Liver (tissue), 3 donors: ENCODE measurements around the gene LIPH.

ENCODE experiments used
- RAD21 ChIP-seq, 2 donors: IDR thresholded peaks; 2 replicates each; pipeline ENCODE4 v1.6.1; 2016; ENCODE audit warnings: antibody characterized with exemption in 2 of 2, mild to moderate bottlenecking in 2 of 2
- SP1 ChIP-seq: IDR thresholded peaks from 2 replicates; pipeline ENCODE4 v1.6.1; 2018; ENCODE audit warnings: antibody characterized with exemption, mild to moderate bottlenecking
- TAF1 ChIP-seq: conservative IDR thresholded peaks from 2 replicates; pipeline ENCODE4 v1.6.1; 2016; ENCODE audit warnings: antibody characterized with exemption, mild to moderate bottlenecking
- YY1 ChIP-seq: IDR thresholded peaks from 2 replicates; pipeline ENCODE4 v1.6.1; 2016; ENCODE audit warnings: antibody characterized with exemption, mild to moderate bottlenecking
- TF ChIP-seq, protein P1 (sequence below): IDR thresholded peaks from 2 replicates; pipeline ENCODE4 v1.6.1; 2016; ENCODE audit warnings: antibody characterized with exemption
- TF ChIP-seq, protein P2 (sequence below): fragments of 150-350 bp; IDR thresholded peaks from 2 replicates; pipeline ENCODE4 v1.5.1; 2017; ENCODE audit warnings: improper control_type of control experiment, low read depth, low read length; ENCODE audit not compliant: missing input control
- donor health status: healthy.
- donor health status: healthy.

DNA sequence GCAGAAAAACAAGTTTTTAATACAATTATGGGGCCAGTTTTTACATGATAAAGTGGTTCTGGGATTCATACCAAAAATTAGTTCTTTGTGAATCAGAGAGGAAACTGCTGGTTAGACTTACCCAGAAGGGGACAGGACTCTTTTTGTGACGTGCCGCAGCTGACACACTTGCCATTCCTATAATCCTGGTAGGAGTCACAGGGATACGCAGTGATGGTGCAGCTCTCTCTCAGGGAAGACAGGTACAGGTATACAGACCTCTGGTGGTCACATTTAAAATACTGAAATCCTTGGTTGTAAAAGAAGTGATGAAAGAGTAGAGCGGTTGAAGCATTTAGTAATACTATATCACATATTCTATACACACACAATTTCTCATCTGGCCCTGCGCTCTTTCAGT is 33.4 kb downstream of the LIPH start:
- TF ChIP-seq, protein P1, sequence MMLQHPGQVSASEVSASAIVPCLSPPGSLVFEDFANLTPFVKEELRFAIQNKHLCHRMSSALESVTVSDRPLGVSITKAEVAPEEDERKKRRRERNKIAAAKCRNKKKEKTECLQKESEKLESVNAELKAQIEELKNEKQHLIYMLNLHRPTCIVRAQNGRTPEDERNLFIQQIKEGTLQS: no peak
- TF ChIP-seq, protein P2, sequence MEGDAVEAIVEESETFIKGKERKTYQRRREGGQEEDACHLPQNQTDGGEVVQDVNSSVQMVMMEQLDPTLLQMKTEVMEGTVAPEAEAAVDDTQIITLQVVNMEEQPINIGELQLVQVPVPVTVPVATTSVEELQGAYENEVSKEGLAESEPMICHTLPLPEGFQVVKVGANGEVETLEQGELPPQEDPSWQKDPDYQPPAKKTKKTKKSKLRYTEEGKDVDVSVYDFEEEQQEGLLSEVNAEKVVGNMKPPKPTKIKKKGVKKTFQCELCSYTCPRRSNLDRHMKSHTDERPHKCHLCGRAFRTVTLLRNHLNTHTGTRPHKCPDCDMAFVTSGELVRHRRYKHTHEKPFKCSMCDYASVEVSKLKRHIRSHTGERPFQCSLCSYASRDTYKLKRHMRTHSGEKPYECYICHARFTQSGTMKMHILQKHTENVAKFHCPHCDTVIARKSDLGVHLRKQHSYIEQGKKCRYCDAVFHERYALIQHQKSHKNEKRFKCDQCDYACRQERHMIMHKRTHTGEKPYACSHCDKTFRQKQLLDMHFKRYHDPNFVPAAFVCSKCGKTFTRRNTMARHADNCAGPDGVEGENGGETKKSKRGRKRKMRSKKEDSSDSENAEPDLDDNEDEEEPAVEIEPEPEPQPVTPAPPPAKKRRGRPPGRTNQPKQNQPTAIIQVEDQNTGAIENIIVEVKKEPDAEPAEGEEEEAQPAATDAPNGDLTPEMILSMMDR: no peak
- TF ChIP-seq YY1: no peak
- TF ChIP-seq RAD21 (IDR thresholded peaks at IDR 0.05): peak; percentile 49 to 56
- no peak for TF ChIP-seq SP1
- TF ChIP-seq TAF1: no peak
